HG02678 (cell line): Measurements from ENCODE around the gene GID4.

Source experiments
- ATAC-seq: cut with Tn5 transposase; IDR thresholded peaks from one replicate; pipeline ENCODE4 v1.9.1; 2021; ENCODE audit warnings: mild to moderate bottlenecking, moderate library complexity; ENCODE audit not compliant: unreplicated experiment

Gene GID4

DNA sequence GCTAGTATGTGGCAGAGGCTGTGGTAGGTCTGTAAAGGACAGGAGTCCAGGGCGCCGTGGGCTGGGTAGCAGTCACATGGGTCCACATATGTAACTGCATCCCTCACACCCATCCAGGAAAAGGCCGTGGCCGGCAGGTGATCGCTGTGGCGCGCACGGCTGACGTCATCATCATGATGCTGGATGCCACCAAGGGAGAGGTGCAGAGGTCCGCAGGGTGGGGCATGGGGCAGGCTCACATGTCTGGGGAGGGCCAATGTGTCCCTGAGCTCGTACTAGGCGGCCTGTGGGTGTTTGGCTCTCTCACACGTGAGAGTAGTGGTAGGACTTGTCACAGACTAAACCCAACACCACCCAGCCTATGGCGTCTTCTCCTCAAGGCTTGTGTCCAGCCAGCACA, 60.3 kb downstream of the GID4 start:
- no peak for ATAC-seq

DNA sequence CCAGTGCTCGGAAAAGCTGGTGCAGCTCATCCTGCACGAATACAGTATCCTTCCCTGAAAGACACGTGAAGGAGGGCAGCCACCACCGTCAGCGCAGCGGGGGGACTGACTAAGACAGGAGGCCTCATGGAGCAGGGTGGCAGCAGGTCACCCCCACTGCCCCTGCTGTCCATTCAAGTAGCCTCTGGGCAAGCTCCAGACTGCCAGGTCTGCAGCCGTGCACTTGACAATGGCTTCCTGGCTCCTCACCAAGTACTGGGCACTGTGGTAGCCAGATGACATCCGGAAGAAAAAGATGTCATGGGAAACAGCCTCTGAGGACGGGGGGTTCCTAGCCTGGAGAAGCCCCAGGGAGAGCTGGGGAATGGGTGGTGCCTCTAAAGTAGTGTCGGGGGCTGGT, 61.4 kb downstream of the GID4 start:
- no peak for ATAC-seq

GRCh38 chr17:18101828-18102227, 62.6 kb downstream of the GID4 start:
- ATAC-seq = no peak

GRCh38 chr17:18102640-18103039, 63.4 kb downstream of the GID4 start:
- ATAC-seq = no peak

GRCh38 chr17:18105027-18105426, 65.8 kb downstream of the GID4 start:
- ATAC-seq = no peak

- ATAC-seq = no peak
Observed at GRCh38 chr17:18105595-18105994, 66.4 kb downstream of the GID4 start.

- ATAC-seq = no peak
Observed at GRCh38 chr17:18106211-18106610, 67.0 kb downstream of the GID4 start.

DNA sequence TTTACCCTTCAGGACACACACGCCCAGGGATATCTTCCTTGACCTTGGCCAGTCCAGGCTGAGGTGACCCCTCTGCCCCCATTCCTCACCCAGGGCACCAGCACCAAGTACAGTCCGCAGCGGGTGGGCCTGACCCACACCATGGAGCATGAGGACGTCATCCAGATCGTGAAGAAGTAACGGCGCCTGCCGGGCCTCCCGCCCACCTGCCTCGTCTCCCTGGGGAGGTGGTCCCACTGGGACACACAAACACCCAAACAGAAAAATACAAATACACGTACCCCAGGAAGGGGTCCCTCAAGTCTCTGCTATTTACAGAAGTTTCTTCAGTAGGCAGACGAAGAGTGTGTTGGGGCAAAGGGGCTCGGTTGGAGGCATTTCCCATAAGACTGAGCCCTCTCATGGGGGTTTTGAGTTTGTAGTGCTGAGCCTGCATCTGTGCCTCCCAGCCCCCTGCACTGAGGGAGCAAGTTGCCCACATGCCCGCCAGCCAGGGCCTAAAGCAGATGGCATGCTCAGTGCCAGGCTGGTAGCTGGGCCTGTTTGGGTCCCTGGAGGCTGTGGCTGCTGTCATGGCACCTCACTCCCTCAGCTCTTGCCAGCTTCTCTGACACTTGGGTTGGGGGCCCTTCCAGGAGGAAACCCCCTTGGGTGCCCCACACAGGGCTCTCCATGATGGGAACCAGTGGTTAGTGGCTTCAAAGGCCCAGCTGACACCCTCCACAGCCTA, 68.0 kb downstream of the GID4 start:
- no peak for ATAC-seq

DNA sequence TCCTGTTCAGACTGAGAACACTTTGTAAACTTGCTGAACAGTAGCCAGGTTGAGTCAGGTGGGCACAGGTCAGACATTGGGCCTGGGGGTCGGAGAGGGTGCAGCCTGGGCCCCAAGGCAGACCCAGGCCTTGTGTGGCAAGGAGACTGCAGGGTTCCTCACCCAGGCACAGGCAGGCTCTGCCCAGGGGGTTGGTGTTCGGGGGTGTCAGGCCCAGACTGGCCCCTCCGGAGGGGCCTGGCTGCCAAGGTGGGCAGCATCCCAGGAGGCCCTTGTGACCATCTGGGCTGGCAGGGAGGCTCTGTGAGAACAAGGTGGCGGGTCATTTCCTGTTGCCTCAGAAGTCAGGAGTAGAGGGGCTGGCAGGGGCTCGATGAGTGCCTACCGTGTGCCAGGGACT, 68.8 kb downstream of the GID4 start:
- ATAC-seq = no peak

DNA sequence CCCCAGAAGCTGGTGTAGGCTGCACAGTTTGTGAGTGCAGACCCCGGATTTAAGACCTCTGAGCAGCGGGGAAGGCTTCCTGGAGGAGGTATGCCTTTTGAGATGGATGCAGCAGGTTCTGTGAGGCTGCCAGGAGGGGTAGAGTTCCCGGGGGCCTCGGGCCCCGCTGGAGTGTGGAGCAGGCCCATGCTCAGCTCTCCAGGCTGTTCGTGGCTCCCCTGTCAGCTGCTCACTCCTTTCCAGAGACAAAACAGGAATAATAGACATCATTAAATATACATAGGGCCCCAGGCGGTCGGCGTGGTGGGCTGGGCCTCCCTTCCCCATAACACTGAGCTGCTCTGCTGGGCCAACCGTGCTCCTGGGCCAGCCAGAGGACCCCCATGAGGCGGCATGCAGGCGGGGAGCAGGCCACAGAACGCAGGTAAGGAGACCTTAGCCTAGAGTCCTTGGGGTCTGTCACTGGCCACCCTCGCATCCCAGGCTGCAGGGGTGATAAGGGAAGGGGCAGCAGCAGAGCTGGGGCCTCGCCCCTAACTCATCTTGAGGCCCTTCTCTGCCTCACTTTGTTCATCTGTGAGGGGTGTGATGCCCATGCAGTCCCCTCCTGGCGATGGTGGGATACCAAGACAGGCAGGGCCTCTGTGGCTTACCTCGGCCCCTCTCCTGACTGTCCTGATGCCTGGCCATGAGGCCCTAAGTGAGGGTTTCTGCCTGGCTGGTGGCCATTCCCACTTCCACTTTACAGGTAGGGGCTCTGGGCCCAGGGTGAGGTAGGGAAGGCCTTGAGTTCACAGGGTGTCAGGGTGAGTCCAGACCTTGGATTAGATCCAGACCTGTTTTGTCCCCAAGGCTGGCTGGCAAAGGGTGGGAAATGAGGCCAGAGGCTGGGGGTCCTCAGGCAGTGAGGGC, 69.4 kb downstream of the GID4 start, which contains the start of gene MYO15A:
Gene MYO15A (plus strand): TSS at position 356 of the 912 bp plus-strand sequence. CDS start 10,045 bp downstream, outside the sequence.
- ATAC-seq = no peak

DNA sequence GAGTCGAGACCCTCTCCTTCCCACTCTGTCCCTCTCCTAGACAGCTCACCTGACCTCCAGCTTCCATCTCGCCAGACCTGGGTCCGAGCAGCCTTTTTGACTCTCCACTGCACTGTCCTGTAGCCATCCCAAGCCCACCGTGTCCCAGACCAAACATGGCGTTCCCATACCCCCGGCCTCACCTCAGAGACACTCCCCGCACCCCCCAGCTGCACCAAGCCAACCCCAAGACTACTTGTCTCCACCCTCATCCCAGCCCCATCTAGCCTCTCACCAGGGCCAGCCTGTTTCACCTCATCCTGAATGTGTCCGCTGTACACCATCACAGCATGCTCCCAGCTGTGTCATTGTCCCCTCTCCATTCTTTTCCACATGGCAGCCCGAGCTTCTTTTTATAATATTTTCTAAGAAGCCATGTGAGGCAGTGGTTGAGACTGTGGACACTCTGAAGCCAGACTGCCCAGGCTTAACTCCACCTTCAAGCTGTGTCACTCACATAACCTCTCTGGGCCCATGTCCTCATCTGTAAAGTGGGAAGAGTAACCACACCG, 70.8 kb downstream of the GID4 start:
- ATAC-seq = no peak

GRCh38 chr17:18110636-18111145, 71.5 kb downstream of the GID4 start:
- ATAC-seq = no peak

DNA sequence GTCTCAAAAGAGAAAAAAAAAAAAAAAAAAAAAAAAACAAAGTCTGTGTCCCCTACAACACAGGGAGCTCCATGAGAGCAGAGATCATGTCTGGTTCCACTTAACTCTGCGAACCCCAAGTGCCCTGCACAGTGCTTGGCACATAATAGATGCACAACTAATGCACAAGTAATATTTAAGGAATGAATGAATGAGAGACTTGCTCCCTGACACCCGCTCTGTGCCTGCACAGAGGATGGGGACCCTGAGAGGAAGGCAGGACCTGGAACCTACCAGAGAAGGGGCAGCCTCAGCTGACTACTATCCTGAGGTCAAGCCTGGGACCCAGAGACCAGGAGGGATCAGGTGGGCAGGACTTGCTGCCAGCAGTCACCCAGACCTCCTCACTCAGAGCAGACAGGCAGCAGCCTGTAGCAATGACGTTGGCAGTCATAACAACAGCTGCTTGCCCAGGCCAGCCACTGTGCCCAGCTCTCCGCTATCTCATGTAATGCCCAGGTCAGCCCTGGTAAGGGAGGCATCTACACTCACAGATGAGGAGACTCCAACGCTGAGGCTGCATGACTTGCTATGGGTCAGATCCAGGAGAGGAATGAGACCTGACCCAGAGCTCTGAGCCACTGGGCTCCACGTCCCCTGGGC, 72.2 kb downstream of the GID4 start:
- no peak for ATAC-seq

DNA sequence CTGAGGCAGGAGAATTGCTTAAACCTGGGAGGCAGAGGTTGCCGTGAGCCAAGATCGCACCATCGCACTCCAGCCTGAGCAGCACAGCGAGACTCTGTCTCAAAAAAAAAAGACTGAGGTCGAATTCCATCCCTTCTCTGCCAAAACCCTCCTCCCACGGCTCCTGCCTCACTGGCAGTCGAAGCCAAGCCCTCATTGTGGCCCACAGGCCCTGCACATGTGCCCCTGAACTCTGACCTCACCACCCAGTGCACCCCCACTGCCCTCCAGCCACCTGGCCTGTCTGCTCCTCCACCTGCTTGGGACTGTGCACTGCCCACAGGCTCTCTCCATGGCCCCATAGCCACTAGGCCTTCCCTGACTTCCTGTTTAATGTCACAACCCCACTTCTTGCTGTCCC, 76.3 kb downstream of the GID4 start:
- no peak for ATAC-seq

- no peak for ATAC-seq
Observed at GRCh38 chr17:18116078-18116477, 76.9 kb downstream of the GID4 start.

DNA sequence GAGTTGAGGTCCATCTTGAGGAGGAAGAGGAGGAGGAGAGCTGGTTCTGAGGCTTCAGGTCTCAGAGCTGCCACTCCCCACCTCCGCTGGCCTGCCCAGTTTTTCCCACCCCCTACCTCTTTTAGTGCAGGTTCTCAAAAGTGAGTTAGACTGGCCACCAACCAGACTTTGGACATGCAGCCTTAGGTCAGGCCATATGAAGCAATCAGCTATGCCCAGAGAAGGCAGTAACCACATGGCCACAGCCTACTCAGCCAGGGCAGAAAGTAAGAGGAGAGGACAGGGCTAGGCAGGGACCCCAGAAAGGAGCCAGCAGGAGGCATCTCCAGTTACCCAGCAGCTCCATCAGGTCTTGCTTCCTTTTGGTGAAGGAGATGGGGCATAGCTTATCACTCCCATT, 78.3 kb downstream of the GID4 start:
- ATAC-seq = no peak
